NCI-H2171 (cell line): Measurements from ENCODE around the gene TAAR2.
"Not testable (repeated sequence)": the region's sequence is repeated elsewhere in the genome, so short reads cannot be mapped to it uniquely, and the experiment has no call there.

Experiments used
- DNase-seq: peaks from one replicate; lab custom pipeline; 2025; lab: John Stamatoyannopoulos, UW

Gene TAAR2

DNA sequence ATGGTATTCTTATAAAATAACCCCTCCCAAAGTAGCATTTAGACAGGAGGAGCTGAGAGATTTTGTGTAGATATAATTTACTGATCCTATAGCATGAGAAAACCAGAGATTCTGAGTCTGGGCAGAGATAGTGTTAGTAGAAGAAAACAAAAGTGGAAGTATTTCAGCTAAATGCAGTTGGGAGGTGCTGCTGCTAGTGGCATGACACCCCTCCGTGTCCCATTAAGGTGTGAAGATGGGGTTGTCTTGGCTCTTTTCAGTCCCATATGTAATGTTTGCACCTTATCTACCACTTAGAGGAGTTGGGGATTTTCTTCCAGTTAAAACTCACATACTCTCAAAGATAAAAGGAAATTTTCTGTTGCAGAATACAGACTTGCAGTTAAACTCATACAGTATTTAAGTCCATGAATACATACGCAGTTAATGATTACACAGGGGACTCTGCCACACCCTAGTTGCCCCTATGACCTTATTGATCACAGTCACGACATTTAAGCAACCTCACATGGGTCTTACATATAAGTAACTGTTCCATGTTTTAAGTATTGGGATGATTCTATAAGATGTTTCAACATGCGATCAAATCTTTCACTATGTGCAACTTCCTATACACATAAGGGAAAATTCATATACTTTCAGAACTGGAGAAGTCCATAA lies 11.5 kb downstream of the TAAR2 start:
- no peak for DNase-seq

DNA sequence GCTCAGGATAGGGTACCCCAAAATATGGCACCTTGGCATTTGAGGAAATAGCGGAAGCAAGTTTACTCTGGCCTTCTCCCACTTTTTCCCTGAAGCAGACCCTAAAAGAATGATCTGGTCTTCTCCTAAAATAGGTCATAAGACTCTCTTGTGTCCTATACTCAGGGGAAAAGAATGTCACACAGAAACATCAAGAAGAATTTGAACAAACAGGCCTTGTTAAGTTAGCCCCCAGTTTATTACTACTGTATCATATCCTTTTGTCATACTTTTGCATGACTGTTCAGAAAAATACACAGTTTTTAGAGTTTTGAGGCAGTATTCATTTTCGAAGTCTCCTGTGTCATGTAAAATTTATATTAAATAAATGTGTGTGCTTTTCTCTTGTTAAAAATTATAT lies 12.5 kb downstream of the TAAR2 start:
- no peak for DNase-seq

DNA sequence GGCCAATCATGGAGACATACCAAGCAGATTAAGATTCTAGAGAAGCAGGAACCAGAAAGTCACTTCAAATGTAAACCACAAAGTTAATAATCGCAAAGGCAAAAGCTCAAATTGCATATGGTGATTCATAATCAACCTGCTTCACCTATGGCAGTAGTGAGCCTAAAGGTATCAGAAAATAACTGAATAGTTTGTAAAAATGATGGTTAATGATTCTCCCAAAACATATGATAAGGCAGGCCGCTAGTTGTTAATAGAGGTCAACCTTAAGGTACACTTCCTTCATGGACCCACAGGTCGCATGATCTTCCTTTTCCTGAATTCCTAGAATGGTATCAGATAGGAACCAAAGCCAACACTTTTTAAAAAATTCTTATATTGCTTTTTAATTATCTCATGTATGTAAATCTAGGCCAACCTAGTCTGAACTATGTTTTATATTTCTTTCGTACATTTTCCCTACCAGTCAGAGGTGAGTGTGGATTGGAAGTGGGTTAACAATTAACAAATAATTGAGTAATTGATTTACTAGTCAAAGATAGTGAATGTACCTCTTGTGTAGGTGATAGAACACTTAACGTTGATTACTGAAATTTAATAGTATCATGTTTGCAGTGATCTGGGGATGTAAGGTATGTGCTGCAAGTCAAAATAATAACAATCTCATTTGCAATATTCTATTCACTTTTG lies 16.4 kb downstream of the TAAR2 start:
- DNase-seq: no peak

DNA sequence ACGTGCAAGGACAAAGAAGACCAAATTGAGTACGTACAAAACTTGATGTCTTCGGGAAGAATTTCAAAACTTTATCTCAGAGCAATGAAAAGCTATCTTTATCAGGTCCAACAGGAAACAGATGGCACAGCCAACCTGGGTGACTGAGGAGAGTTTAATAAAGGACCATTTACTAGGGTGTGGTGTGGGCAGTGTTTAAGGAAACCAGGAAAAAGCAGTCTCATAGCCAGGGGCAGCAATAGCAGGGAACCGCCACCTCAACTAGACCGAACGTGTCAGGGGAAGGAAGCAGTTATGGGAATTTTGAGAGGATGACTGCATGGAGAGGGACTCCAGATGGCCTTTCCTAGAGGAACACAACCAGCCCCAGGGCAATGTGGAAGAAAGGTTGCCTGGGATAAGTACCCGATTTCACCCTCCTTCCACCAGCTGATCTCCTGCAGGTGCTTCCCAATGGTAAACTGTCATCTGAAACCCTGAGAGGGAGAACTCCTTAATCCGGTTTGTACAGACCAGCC lies 19.4 kb downstream of the TAAR2 start:
- no peak for DNase-seq

DNA sequence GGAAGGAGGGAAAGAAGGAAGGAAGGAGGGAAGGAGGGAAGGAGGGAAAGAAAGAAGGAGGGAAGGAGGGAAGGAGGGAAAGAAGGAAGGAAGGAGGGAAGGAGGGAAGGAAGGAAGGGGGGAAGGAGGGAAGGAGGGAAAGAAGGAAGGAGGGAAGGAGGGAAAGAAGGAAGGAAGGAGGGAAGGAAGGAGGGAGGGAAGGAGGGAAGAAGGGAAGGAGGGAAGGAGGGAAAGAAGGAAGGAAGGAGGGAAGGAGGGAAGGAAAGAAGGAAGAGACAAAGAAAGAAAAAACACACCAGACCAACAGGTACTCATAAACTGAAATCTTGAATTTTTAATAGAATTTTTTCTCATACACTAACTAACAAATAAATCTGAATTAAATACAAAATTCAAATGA lies 23.2 kb downstream of the TAAR2 start:
- not testable (repeated sequence) for DNase-seq

DNA sequence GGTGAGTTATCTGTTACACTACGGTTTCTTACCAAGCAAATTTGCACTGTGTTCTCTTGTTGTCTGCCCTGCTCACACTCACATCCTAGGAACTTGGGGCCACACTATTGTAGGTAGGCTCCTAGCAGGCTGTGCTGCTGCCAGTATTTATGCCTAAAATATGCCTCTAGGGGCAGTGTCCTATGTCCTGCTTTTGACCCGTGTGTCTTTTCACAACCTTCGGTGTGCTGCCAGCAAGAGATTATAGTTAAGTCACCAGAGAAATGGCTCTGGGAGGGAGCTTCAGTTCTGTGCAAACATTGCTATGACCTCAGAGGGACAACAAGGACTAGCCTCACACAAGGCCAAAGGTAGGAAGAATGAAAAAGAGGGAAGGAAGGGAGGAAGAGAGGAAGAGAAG lies 25.6 kb downstream of the TAAR2 start:
- no peak for DNase-seq

DNA sequence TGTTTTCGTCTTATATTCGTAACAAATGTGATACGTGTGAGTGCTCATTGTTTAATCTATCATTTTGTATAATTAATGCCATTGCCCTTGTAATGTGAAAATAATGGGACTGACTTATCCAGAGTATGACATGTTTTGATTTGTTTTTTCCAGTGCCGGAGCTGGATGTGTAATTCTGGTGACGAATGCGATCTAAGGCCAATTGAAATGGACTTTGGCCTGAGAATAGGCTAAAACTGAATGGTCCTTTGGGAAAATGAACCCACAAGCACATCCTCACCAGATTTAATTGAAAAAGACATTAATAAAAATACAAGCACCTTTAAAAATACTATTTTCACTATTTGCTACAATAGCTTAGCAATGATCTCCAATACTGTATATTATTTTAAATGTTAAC lies 27.9 kb downstream of the TAAR2 start:
- no peak for DNase-seq

DNA sequence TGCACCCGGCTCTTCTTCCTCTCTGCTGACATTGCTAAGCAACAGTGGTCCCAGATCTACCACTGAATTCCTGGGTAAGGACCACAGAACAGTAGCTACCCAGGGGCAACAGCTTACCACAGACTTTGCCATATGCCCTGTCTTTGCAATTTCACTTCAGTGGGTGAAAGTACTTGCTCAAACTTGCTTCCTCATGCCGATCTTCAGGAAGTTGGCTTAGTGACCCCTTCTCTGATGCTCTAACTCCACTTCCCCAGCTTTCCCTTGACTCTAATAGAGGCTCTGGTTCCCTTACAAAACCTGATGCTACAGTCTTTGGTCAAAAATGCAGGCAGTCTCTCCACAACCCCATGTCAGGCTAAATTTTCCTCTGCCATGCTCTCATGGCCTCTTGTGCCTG lies 31.2 kb downstream of the TAAR2 start:
- DNase-seq: no peak

DNA sequence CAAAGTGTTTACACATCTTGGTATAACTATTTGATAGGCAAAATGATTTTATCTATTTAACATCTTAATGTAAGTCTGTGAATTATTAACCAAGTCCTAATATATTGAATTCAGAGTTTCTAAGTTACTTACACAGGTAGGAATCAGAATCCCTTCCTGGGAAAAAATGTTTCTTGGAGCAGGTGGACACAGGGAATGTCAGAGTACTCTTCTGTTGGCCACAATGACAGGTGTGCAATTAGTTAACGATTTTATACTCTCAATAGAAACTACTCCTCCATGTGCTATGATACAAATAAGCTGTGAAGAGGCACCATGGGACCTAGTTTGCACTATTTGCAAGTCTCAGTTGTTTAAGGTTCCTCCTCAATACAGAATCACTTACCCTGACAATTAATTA lies 33.7 kb downstream of the TAAR2 start:
- DNase-seq: no peak

DNA sequence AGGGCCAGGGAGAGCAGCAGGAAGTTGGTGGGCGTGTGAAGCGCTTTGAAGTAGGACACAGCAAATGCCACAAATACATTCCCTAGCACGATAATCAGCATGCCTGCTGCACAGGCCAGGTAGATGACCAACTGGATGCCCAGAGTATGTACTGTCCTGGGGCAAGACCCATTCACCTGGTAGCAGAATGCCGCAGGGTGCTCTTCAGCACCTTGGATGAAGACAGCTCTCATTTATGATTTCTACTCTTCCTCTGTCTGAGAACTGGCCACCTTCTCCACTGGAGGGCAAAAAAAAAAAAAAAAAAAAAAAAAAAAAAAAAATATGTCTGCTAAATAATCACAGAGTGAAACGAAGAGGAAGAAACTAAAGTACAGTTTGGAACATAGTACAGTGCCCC lies 34.6 kb downstream of the TAAR2 start, which contains the start of gene TAAR5:
TSS of gene TAAR5 (minus strand) at position 288 of the 400 bp plus-strand sequence. CDS start at position 233, 55 bp downstream.
- no peak for DNase-seq

DNA sequence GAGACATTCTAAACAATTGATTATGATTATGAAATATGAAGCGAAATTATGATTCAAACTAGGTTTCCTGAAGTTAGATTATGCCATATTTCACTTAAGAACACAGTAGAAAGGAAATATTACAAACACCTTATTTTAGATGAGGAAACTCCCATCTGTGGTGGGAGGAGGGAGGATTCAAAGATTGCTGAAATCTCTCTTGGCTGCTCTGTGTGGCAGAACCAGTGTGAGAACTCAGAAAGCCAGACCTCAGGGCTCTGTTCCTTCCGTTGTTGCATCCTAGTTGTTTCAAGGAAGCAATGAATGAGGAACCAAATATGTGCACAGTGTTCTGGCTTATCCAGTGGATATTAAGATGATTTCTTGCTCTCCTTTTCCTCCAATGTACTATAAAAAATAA lies 36.7 kb downstream of the TAAR2 start:
- no peak for DNase-seq

DNA sequence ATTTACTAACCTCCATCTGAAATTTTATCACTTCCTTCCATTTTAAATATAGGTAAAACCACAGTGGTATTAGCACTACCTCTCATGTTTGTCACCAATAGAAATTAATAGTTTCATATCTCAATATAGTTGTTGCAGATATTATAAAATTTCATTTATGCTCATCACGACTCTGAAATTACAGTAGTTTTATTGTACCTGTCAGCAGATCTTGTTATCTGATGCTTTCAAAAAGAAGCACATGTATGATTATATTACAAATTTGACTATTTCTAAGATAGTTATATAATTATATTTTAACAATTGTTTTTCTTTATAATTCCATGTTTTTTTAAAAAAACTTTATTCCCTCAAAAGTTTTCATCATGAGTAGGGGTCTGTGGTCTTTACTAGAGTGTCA lies 39.4 kb downstream of the TAAR2 start:
- DNase-seq: no peak

DNA sequence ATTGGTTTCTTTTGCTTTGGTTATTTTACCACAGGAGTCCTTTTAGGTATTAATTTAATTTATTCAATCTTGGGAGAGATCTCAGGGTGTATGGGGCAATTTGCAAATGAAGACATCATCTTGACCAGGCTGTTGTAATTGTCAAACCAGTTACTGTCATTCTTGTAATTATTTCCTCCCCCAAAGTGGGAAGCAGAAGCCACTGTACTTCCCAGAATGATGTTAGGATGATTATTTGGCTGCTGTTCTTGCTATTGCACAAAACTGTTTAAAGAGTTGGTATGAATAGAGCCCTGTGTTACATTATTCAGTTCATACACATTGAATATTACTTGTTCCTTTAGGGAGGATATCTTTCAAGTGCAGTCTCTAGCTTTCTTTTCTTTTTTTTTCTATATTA lies 52.3 kb downstream of the TAAR2 start:
- no peak for DNase-seq

DNA sequence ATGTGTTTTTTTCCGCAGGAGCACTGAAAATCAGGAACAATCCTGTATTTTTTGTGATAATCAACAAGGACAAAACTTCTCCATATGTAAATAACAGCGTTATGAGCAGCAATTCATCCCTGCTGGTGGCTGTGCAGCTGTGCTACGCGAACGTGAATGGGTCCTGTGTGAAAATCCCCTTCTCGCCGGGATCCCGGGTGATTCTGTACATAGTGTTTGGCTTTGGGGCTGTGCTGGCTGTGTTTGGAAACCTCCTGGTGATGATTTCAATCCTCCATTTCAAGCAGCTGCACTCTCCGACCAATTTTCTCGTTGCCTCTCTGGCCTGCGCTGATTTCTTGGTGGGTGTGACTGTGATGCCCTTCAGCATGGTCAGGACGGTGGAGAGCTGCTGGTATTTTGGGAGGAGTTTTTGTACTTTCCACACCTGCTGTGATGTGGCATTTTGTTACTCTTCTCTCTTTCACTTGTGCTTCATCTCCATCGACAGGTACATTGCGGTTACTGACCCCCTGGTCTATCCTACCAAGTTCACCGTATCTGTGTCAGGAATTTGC lies 53.8 kb downstream of the TAAR2 start, which contains the start of gene TAAR6:
TSS of gene TAAR6 (plus strand) at position 102 of the 557 bp plus-strand sequence. CDS start at position 102, 0 bp downstream.
- no peak for DNase-seq

DNA sequence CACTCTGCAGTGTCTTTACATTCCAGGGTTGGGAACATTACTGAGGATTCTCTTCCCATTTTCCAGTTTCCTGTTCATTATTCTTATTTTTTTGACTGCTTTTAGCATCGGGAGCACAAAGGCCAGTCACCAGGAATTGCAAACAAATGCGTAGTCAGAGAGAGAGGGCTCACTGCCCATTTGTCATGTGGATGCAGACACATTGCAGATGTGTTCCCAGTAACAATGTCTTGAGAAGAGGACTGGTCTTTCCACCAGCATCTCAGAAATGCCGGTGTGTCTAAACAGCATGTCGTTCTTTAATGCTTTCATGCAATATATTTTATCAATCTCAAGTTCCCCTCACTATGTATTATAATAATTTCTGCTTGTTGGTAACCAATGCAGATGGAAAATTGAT lies 54.9 kb downstream of the TAAR2 start:
- DNase-seq: no peak

DNA sequence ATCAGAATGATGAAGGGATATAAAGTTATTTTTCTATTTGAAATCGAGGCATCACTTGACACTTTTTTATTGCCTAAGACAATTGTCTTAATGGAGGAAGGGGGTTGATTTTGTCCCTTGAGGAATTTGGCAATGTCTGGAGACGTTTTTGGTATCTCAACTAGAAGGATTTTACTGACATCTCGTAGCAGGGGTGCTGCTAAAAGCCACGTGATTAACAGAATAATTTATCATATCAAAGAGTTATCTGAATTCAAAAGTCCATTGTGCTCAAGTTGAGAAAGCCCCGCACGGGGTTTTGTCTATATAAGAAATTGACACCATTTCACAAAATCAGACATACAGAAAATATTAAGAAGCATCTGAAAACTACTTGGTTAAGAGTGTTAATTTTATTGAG lies 55.5 kb downstream of the TAAR2 start:
- DNase-seq: no peak

DNA sequence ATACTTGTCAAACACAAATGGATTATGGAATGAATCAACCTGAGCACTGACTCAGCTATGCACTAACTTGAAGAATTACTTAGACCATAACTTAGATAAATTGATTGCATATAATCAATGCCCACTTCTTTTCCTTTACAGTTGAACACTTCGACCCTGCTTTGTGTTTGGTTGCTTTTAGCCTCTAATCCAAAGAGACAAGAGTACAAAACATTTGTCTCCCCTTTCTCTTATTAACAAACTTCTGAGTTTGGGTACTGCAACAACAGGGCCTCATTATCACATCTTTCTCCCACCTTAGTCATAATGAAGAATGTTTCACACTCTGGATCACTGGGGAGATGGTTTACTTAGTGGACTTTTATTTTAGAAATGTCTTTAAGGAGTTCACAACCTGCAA lies 56.5 kb downstream of the TAAR2 start:
- no peak for DNase-seq
